A673 (cell line): Measurements from ENCODE around the gene CEP95. TPM values are rescaled to one million over a fixed set of nuclear protein-coding genes. Genes with fewer than 3 reads are reported as not detected.

ENCODE experiments used
- Bru-seq: library from RNA; stranded (reverse); fragments of 400-500 nt; gene quantifications from one replicate; lab custom pipeline; 2021; lab: Mats Ljungman, UMichigan
- BruChase-seq, 2 experiments: library from RNA; stranded (reverse); fragments of 400-500 nt; gene quantifications; one replicate each; lab custom pipeline; 2021; lab: Mats Ljungman, UMichigan
- BruUV-seq: library from RNA; stranded (reverse); fragments of 400-500 nt; replicated peaks from 2 replicates; lab custom pipeline; 2021; lab: Mats Ljungman, UMichigan
- CTCF ChIA-PET: fragments of 300-600 bp; sonication (Branson Sonifier 250); formaldehyde crosslinking; loops from one replicate; lab custom pipeline; 2022; ENCODE audit warnings: antibody characterized with exemption; lab: Charles Lee
- POLR2A ChIA-PET: fragments of 300-600 bp; sonication (Branson Sonifier 250); formaldehyde crosslinking; loops from one replicate; lab custom pipeline; 2022; ENCODE audit warnings: antibody characterized with exemption; ENCODE audit not compliant: low non-redundant PET; lab: Charles Lee
- DNase-seq: peaks from one replicate; pipeline ENCODE4 v3.0.0-alpha.2; 2015; ENCODE audit warnings: low spot score
- H3K27ac ChIP-seq: fragments of 200-600 bp; sonication (generic); 2 replicates; pipeline ENCODE4 v1.5.1; 2016; ENCODE audit warnings: mixed run types, low read depth, mild to moderate bottlenecking, mixed read lengths, antibody characterized with exemption, low read length; ENCODE audit not compliant: poor library complexity, severe bottlenecking
- H3K27me3 ChIP-seq: fragments of 200-600 bp; sonication (generic); replicated peaks from 2 replicates; pipeline ENCODE4 v1.6.1; 2017; ENCODE audit warnings: mixed run types, low read depth, mild to moderate bottlenecking, mixed read lengths, antibody characterized with exemption, low read length; ENCODE audit not compliant: insufficient read depth, poor library complexity
- H3K36me3 ChIP-seq: fragments of 200-600 bp; sonication (generic); 2 replicates; pipeline ENCODE4 v1.6.1; 2016; ENCODE audit warnings: mixed run types, mild to moderate bottlenecking, mixed read lengths, antibody characterized with exemption, low read length; ENCODE audit not compliant: insufficient read depth, poor library complexity, severe bottlenecking
- H3K4me1 ChIP-seq: fragments of 200-600 bp; sonication (generic); 2 replicates; pipeline ENCODE4 v1.6.1; 2017; ENCODE audit warnings: mixed run types, mild to moderate bottlenecking, mixed read lengths, antibody characterized with exemption, low read length; ENCODE audit not compliant: insufficient read depth, poor library complexity, severe bottlenecking
- H3K4me3 ChIP-seq: fragments of 200-600 bp; sonication (generic); 2 replicates; pipeline ENCODE4 v1.5.1; 2016; ENCODE audit warnings: low read depth, mixed run types, mild to moderate bottlenecking, mixed read lengths, low read length; ENCODE audit not compliant: poor library complexity, severe bottlenecking
- H3K9me3 ChIP-seq: fragments of 200-600 bp; sonication (generic); 2 replicates; pipeline ENCODE4 v1.6.1; 2016; ENCODE audit warnings: mixed run types, low read depth, mild to moderate bottlenecking, mixed read lengths, antibody characterized with exemption, low read length; ENCODE audit not compliant: poor library complexity, severe bottlenecking
- CTCF ChIP-seq: fragments of 300-800, 200-600 bp; sonication (generic); conservative IDR thresholded peaks from 2 replicates; pipeline ENCODE4 v1.5.1; 2017; ENCODE audit warnings: low read depth, mild to moderate bottlenecking, antibody characterized with exemption, low read length, moderate library complexity, mixed read lengths
- EZH2 ChIP-seq: fragments of 200-600 bp; sonication (generic); IDR thresholded peaks from 2 replicates; pipeline ENCODE4 v1.6.1; 2017; ENCODE audit warnings: borderline replicate concordance, low read depth, mild to moderate bottlenecking, mixed read lengths, antibody characterized with exemption, low read length; ENCODE audit not compliant: poor library complexity, severe bottlenecking
- intact Hi-C: fragments of 100-400 bp; cut with micrococcal nuclease; formaldehyde crosslinking; loops from one replicate; pipeline ENCODE4 v1.10.0; 2022; ENCODE audit not compliant: unreplicated experiment
- long read RNA-seq: library from polyadenylated mRNA; stranded (forward); transcript quantifications from one replicate; pipeline ENCODE4 v2.0.0, GENCODE V29; 2022
- total RNA-seq: library from RNA; stranded (reverse); gene quantifications from 2 replicates; pipeline ENCODE4 v1.2.3, GENCODE V29; 2021

Gene CEP95
- total RNA-seq (66.8 and 72.9 TPM in 2 replicates), Bru-seq, nascent RNA (percentile 93 among the genes with signal in this experiment), BruChase-seq, experiment 1, labeled RNA remaining after a 2-hour chase (percentile 97 among the genes with signal in this experiment), BruChase-seq, experiment 2, labeled RNA remaining after a 6-hour chase (percentile 86 among the genes with signal in this experiment)
- long read RNA-seq, transcript CEP95-203 (20 exons, 3,139 nt), result major isoform, 14 of 48 reads
- long read RNA-seq, partial matches to known transcripts, result 7 of 48 reads
- long read RNA-seq, other reads (novel, unspliced or antisense), result 27 of 48 reads

- DNase-seq, result peak; percentile 98
- Histone ChIP-seq H3K27me3 (no peaks in the 10 kb centered on the region), H3K4me3 (peak within 1 kb of the TSS; percentile 90), H3K4me1 (peaks cover 10% of the 10 kb centered on the region), H3K27ac (peak within 1 kb of the TSS; percentile 99), H3K9me3 (no peaks in the 10 kb centered on the region), H3K36me3 (peaks cover 61% of the 10 kb centered on the region)
- CTCF ChIA-PET, result no interaction called here
- POLR2A ChIA-PET, result interaction anchor here (0.6 to 0.9 kb wide), 3 partner anchors 8 to 142 kb away, joined by 3 to 11 read pairs (median 3); no protein-coding TSS in a partner anchor
- TF ChIP-seq EZH2, result no peak
- intact Hi-C loops, result loop anchor here (5.0 kb wide), 2 partner anchors 141 to 476 kb away; no protein-coding TSS in a partner anchor
- BruUV-seq, result no TSS peak
Measured at GRCh38 chr17:64506576-64507412, at the start of gene CEP95. TSS of gene CEP95 (plus strand) at chr17:64506977. CDS start at chr17:64507098, 121 bp downstream.

GRCh38 chr17:64457156-64457555, 49.6 kb upstream of the CEP95 start:
- intact Hi-C loops, result no loop called here
- Histone ChIP-seq H3K4me3 (no peak overlapping the region), H3K27me3 (no peaks in the 10 kb centered on the region), H3K9me3 (no peaks in the 10 kb centered on the region), H3K36me3 (no peaks in the 10 kb centered on the region), H3K27ac (no peak overlapping the region), H3K4me1 (no peaks in the 10 kb centered on the region)
- no peak for TF ChIP-seq EZH2
- TF ChIP-seq CTCF, result no peak
- POLR2A ChIA-PET, result no interaction called here
- CTCF ChIA-PET, result no interaction called here
- DNase-seq, result no peak
- BruUV-seq, result no TSS peak

- DNase-seq, result no peak
- intact Hi-C loops, result no loop called here
- BruUV-seq, result no TSS peak
- ChIA-PET POLR2A (no interaction called here), CTCF (no interaction called here)
- Histone ChIP-seq H3K36me3 (no peaks in the 10 kb centered on the region), H3K4me3 (no peak overlapping the region), H3K27ac (no peak overlapping the region), H3K4me1 (no peaks in the 10 kb centered on the region), H3K9me3 (no peaks in the 10 kb centered on the region), H3K27me3 (no peaks in the 10 kb centered on the region)
- TF ChIP-seq EZH2, result no peak
- no peak for TF ChIP-seq CTCF
Measured at GRCh38 chr17:64458756-64459155, 48.0 kb upstream of the CEP95 start.
